Right ventricle myocardium inferior (tissue), 1 donor: ENCODE data around the gene SYNGR4. TPM values are rescaled to one million over a fixed set of nuclear protein-coding genes. Genes with fewer than 3 reads are reported as not detected.
A peak's percentile ranks its signal among the peaks of the same experiment; 100 is the strongest.
"Not testable (repeated sequence)": the region's sequence is repeated elsewhere in the genome, so short reads cannot be mapped to it uniquely, and the experiment has no call there.

Experiments
- ATAC-seq: fragments of 200-7000 bp; cut with Tn5 transposase; one replicate; pipeline ENCODE4 v1.9.1; 2020; ENCODE audit warnings: mild to moderate bottlenecking, moderate library complexity
- DNase-seq: peaks from one replicate; pipeline ENCODE4 v3.0.0; 2021; ENCODE audit errors: missing footprints
- intact Hi-C: fragments of 100-400 bp; cut with DNase I; formaldehyde crosslinking; loops from one replicate; pipeline ENCODE4 v1.11.0; 2022
- total RNA-seq: library from RNA; stranded (reverse); fragmentation: NEBNext Ultra II Directional; extraction: Animal tissue kit (Norgen Biotek cat#: 25700); gene quantifications from one replicate; pipeline ENCODE4 v1.2.1, GENCODE V29; 2021
- donor health status: DM: no; HTN: yes; CAD: no; lungs with severe emphysema.

SYNGR4 gene
- total RNA-seq, 1 donor from 2014 or later, result not detected

- DNase-seq (no peak), ATAC-seq (peak; percentile 6)
- intact Hi-C loops, result loop anchor here (5.0 kb wide), 1 partner anchor 36 kb away; the partner anchor contains the start of gene EMP3
Measured at GRCh38 chr19:48363500-48363809, 712 bp upstream of the SYNGR4 start.

GRCh38 chr19:48364598-48365348 is 606 bp downstream of the SYNGR4 start:
- DNase-seq (no peak), ATAC-seq (no peak)
- intact Hi-C loops, result loop anchor here (5.0 kb wide), 1 partner anchor 37 kb away; the partner anchor contains the start of gene EMP3

GRCh38 chr19:48365602-48366001 is 1.4 kb downstream of the SYNGR4 start:
- intact Hi-C loops, result no loop called here
- ATAC-seq (no peak), DNase-seq (no peak)

GRCh38 chr19:48367855-48368254 is 3.7 kb downstream of the SYNGR4 start:
- DNase-seq (no peak), ATAC-seq (no peak)
- intact Hi-C loops, result no loop called here

- intact Hi-C loops, result no loop called here
- DNase-seq, result no peak
- ATAC-seq, result no peak
Measured at GRCh38 chr19:48368936-48369335, 4.8 kb downstream of the SYNGR4 start.

- DNase-seq (no peak), ATAC-seq (no peak)
- intact Hi-C loops, result no loop called here
Measured at GRCh38 chr19:48370955-48371354, 6.8 kb downstream of the SYNGR4 start.

- intact Hi-C loops, result no loop called here
- ATAC-seq (no peak), DNase-seq (no peak)
Measured at GRCh38 chr19:48371367-48371766, 7.2 kb downstream of the SYNGR4 start.

GRCh38 chr19:48371771-48372170 is 7.6 kb downstream of the SYNGR4 start:
- intact Hi-C loops, DNase-seq, ATAC-seq: not testable (repeated sequence)

GRCh38 chr19:48372904-48373303 is 8.7 kb downstream of the SYNGR4 start:
- intact Hi-C loops, result no loop called here

GRCh38 chr19:48373567-48373966 is 9.4 kb downstream of the SYNGR4 start:
- DNase-seq (no peak), ATAC-seq (no peak)
- intact Hi-C loops, result no loop called here

More at GRCh38 chr19:48372904-48373303, 8.7 kb downstream of the SYNGR4 start:
- ATAC-seq, result no peak
- DNase-seq, result no peak

GRCh38 chr19:48378194-48378570 is 14.0 kb downstream of the SYNGR4 start:
- ATAC-seq (no peak), DNase-seq (no peak)
- intact Hi-C loops, result no loop called here

- DNase-seq (no peak), ATAC-seq (no peak)
- intact Hi-C loops, result no loop called here
Measured at GRCh38 chr19:48379058-48379457, 14.9 kb downstream of the SYNGR4 start.

GRCh38 chr19:48381178-48381950 is 17.2 kb downstream of the SYNGR4 start:
- no peak for ATAC-seq
- no peak for DNase-seq
- intact Hi-C loops, result no loop called here

GRCh38 chr19:48382286-48382685 is 18.1 kb downstream of the SYNGR4 start:
- no peak for ATAC-seq
- intact Hi-C loops, result no loop called here
- no peak for DNase-seq

- DNase-seq (no peak), ATAC-seq (no peak)
- intact Hi-C loops, result no loop called here
Measured at GRCh38 chr19:48385461-48386087, 21.4 kb downstream of the SYNGR4 start.

- intact Hi-C loops, result no loop called here
- DNase-seq (no peak), ATAC-seq (no peak)
Measured at GRCh38 chr19:48386981-48387380, 22.8 kb downstream of the SYNGR4 start.

- DNase-seq (peak; percentile 85), ATAC-seq (peak; percentile 84)
- intact Hi-C loops, result loop anchor here (1.0 kb wide), 1 partner anchor 56 kb away; no protein-coding TSS in a partner anchor
Measured at GRCh38 chr19:48390188-48391099, 26.3 kb downstream of the SYNGR4 start.

- peak; percentile 85 for DNase-seq
- intact Hi-C loops, result loop anchor here (1.0 kb wide), 1 partner anchor 55 kb away; no protein-coding TSS in a partner anchor
Measured at GRCh38 chr19:48391100-48392005, 27.2 kb downstream of the SYNGR4 start, which contains the start of gene KDELR1. KDELR1 (minus strand) TSS chr19:48391551; CDS start chr19:48391358, 193 bp downstream.

More at GRCh38 chr19:48391100-48392005, 27.2 kb downstream of the SYNGR4 start, which contains the start of gene KDELR1:
- peak; percentile 95 for ATAC-seq
